ENCODE measurements around the gene RHCE. TPM values are rescaled to one million over a fixed set of nuclear protein-coding genes. Genes with fewer than 3 reads are reported as not detected.
"Not testable (repeated sequence)": the region's sequence is repeated elsewhere in the genome, so short reads cannot be mapped to it uniquely, and the experiment has no call there.

RHCE gene
- total and polyA plus RNA-seq, 8 donors = 0.13 to 2.9 TPM; not detected in 6

- WGBS, 5 donors = 20 to 39% (median 30%) methylated on average over 5 of the region's 5 CpGs
- intact Hi-C loops (cut with DNase I; ENCODE audit: low total_unique reads) = no loop called here
Measured at GRCh38 chr1:25462732-25463131, 42.1 kb upstream of the RHCE start.

GRCh38 chr1:25461849-25462248 lies 41.2 kb upstream of the RHCE start:
- H3K27me3 ChIP-seq = no peaks in the 10 kb centered on the region
- H3K4me1 ChIP-seq = peaks cover under 1 to 40% (median 17%) of the 10 kb centered on the region in 4 donors
- no peak overlapping the region for H3K4me3 ChIP-seq
- TF ChIP-seq EP300 (IDR thresholded peaks at IDR 0.05) = no peak
- TF ChIP-seq CTCF (IDR thresholded peaks at IDR 0.05) = no peak
- TF ChIP-seq POLR2A (IDR thresholded peaks at IDR 0.05) = no peak
- TF ChIP-seq POLR2AphosphoS5 (IDR thresholded peaks at IDR 0.05) = no peak
- 28 to 57% (median 29%) methylated on average over 2 of the region's 2 CpGs for WGBS, 5 donors
- intact Hi-C loops (cut with DNase I; ENCODE audit: low total_unique reads) = no loop called here
- H3K9me3 ChIP-seq = no peaks in the 10 kb centered on the region
- H3K27ac ChIP-seq = no peak overlapping the region
- no peak for DNase-seq
- H3K36me3 ChIP-seq = peaks cover 11 to 40% (median 32%) of the 10 kb centered on the region in 4 donors

More at GRCh38 chr1:25462732-25463131, 42.1 kb upstream of the RHCE start:
- no peaks in the 10 kb centered on the region for H3K9me3 ChIP-seq
- H3K27me3 ChIP-seq = no peaks in the 10 kb centered on the region
- H3K36me3 ChIP-seq = peaks cover 11 to 33% (median 28%) of the 10 kb centered on the region in 4 donors
- TF ChIP-seq POLR2AphosphoS5 (IDR thresholded peaks at IDR 0.05) (no peak), EP300 (IDR thresholded peaks at IDR 0.05) (no peak), POLR2A (IDR thresholded peaks at IDR 0.05) (no peak), CTCF (IDR thresholded peaks at IDR 0.05) (no peak)
- H3K4me1 ChIP-seq = peaks cover 9 to 49% (median 25%) of the 10 kb centered on the region in 4 donors
- no peak overlapping the region for H3K4me3 ChIP-seq
- peak in 1 of 2 donors; percentile 58 for DNase-seq
- no peak overlapping the region for H3K27ac ChIP-seq

DNA sequence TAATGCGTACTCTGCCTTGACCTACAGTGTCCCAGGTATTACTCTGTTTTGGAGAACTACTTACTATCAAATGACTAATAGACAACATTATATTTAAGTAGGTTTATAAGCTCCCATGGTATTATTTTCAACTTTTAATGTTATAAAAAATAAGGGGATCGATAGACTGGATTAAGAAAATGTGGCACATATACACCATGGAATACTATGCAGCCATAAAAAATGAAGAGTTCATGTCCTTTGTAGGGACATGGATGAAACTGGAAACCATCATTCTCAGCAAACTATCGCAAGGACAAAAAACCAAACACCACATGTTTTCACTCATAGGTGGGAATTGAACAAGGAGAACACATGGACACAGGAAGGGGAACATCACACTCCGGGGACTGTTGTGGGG lies 40.2 kb upstream of the RHCE start:
- 64 to 86% (median 84%) methylated on average over 4 of the region's 4 CpGs for WGBS, 5 donors
- intact Hi-C loops (cut with DNase I; ENCODE audit: low total_unique reads); H3K9me3 ChIP-seq; H3K27ac ChIP-seq; H3K27me3 ChIP-seq; DNase-seq; H3K4me3 ChIP-seq: not testable (repeated sequence)
- Histone ChIP-seq H3K36me3 (peaks cover 13 to 51% (median 41%) of the 10 kb centered on the region in 4 donors), H3K4me1 (peaks cover 0 to 40% (median 16%) of the 10 kb centered on the region in 4 donors)

DNA sequence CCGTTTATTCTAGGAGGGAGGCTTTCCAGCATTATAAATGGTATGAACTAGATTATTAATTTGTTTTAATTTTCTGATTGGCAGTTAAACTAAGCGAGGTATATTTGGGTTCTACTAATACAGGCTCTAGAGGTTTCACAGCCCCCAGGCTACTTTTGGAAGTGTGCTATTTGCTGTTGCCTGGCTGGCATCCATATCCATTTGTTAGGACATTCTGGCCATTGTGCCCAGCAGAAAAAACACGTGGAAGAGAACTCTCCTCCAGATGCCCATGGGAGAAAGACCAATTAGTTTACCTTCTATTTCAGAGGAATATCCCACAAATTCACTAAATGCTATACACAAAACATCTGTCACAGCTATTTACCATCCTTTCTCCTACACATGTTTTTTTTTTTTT lies 39.4 kb upstream of the RHCE start:
- no peak overlapping the region for H3K27ac ChIP-seq
- H3K4me3 ChIP-seq = no peak overlapping the region
- H3K4me1 ChIP-seq = peaks cover 0 to 40% (median 16%) of the 10 kb centered on the region in 4 donors
- TF ChIP-seq POLR2AphosphoS5 (IDR thresholded peaks at IDR 0.05) (no peak), CTCF (IDR thresholded peaks at IDR 0.05) (no peak), POLR2A (IDR thresholded peaks at IDR 0.05) (no peak), EP300 (IDR thresholded peaks at IDR 0.05) (no peak)
- H3K9me3 ChIP-seq = no peaks in the 10 kb centered on the region
- WGBS, 5 donors = 58 to 85% (median 65%) methylated on average over 3 of the region's 3 CpGs
- no peak for DNase-seq
- H3K27me3 ChIP-seq = no peaks in the 10 kb centered on the region
- H3K36me3 ChIP-seq = peaks cover 13 to 52% (median 48%) of the 10 kb centered on the region in 4 donors
- intact Hi-C loops (cut with DNase I; ENCODE audit: low total_unique reads) = no loop called here

DNA sequence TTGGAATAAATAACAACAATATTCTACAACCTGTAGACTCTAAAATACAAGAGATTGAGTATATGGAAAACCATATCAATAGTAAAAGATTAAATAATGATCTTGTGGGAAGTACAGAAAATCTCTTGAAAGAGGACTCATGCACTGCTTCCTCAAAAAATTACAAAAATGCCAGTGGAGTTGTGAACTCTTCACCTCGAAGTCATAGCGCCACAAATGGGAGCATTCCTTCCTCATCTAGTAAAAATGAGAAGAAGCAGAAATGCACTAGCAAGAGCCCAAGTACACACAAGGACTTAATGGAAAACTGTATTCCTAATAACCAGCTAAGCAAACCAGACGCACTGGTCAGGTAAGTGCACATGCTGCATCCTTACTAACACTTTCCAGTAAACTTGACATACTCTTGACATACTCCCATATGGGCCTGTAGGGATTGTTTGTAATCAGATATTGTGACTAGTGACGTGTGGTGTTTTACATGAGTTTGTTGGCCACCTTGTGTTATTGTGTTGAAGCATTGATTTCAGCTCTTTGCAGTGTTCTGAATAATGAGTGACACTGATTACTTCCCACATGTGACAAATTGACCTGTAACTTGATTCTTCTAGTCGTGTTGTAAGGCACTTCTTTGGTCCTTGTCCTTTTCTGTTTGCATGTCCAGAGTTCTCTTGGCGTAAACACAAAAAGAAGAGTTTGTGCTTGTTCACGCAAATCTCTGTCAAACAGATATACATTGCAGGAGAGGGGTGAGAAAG lies 38.1 kb upstream of the RHCE start:
- Histone ChIP-seq H3K4me1 (peaks cover 0 to 39% (median 16%) of the 10 kb centered on the region in 4 donors), H3K27me3 (no peaks in the 10 kb centered on the region), H3K27ac (no peak overlapping the region), H3K4me3 (no peak overlapping the region), H3K36me3 (peaks cover 13 to 62% (median 54%) of the 10 kb centered on the region in 4 donors), H3K9me3 (no peaks in the 10 kb centered on the region)
- TF ChIP-seq CTCF (IDR thresholded peaks at IDR 0.05) (no peak), POLR2A (IDR thresholded peaks at IDR 0.05) (no peak), POLR2AphosphoS5 (IDR thresholded peaks at IDR 0.05) (no peak), EP300 (IDR thresholded peaks at IDR 0.05) (no peak)
- 72 to 82% (median 78%) methylated on average over 7 of the region's 7 CpGs for WGBS, 5 donors
- intact Hi-C loops (cut with DNase I; ENCODE audit: low total_unique reads) = no loop called here
- no peak for DNase-seq
